Keratinocyte (primary cell): Measurements from ENCODE around the gene NCOA3.

Source experiments
- EZH2 ChIP-seq: IDR thresholded peaks from one replicate; pipeline ENCODE4 v1.6.1; 2012; ENCODE audit warnings: inconsistent platforms, mild to moderate bottlenecking, low read length, moderate library complexity
- TF ChIP-seq, protein P1 (sequence below), 3 experiments: IDR thresholded peaks in 1 of 3; conservative IDR thresholded peaks in 1 of 3; optimal IDR thresholded peaks in 1 of 3; 2 replicates in 2 of 3; 3 replicates in 1 of 3; pipeline versions ENCODE3 to v1.5.1; 2011; ENCODE audit warnings: low read length in 3 of 3, mild to moderate bottlenecking in 3 of 3, moderate library complexity in 2 of 3, control low read depth in 1 of 3, inconsistent platforms in 1 of 3; ENCODE audit not compliant: insufficient read depth in 2 of 3; ENCODE audit errors: extremely low read depth in 1 of 3

- TF ChIP-seq, protein P1, sequence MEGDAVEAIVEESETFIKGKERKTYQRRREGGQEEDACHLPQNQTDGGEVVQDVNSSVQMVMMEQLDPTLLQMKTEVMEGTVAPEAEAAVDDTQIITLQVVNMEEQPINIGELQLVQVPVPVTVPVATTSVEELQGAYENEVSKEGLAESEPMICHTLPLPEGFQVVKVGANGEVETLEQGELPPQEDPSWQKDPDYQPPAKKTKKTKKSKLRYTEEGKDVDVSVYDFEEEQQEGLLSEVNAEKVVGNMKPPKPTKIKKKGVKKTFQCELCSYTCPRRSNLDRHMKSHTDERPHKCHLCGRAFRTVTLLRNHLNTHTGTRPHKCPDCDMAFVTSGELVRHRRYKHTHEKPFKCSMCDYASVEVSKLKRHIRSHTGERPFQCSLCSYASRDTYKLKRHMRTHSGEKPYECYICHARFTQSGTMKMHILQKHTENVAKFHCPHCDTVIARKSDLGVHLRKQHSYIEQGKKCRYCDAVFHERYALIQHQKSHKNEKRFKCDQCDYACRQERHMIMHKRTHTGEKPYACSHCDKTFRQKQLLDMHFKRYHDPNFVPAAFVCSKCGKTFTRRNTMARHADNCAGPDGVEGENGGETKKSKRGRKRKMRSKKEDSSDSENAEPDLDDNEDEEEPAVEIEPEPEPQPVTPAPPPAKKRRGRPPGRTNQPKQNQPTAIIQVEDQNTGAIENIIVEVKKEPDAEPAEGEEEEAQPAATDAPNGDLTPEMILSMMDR (optimal IDR thresholded peaks at IDR 0.05 in 1 of 3, IDR thresholded peaks at IDR 0.05 in 1 of 3, conservative IDR thresholded peaks at IDR 0.05 in 1 of 3; ENCODE audit: extremely low read depth in 1 of 3, insufficient read depth in 2 of 3, low read length in 3 of 3), result peak in 2 of 3 experiments; percentile 29 to 44
- no peak for TF ChIP-seq EZH2
Measured at GRCh38 chr20:47665221-47665991, 163.7 kb downstream of the NCOA3 start.
